ENCODE data around the gene BRCA1.

BRCA1 gene

GRCh38 chr17:43024407-43025289 is 100.5 kb downstream of the BRCA1 start, which contains the start of gene RND2:
Gene RND2, plus strand, starts transcription at chr17:43025231. Its CDS starts 117 bp downstream, at chr17:43025348.
- peak; percentile 64 for DNase-seq

- peak; percentile 46 for DNase-seq
Measured at GRCh38 chr17:43021741-43022512, 103.2 kb downstream of the BRCA1 start, which contains the start of gene VAT1. Gene VAT1, minus strand, starts transcription at chr17:43022385. Its CDS starts 63 bp downstream, at chr17:43022322.

GRCh38 chr17:43020789-43021740 is 104.1 kb downstream of the BRCA1 start:
- peak; percentile 17 for DNase-seq

GRCh38 chr17:43020030-43020621 is 105.0 kb downstream of the BRCA1 start:
- no peak for DNase-seq

- no peak for DNase-seq
Measured at GRCh38 chr17:43019418-43019817, 105.7 kb downstream of the BRCA1 start.

GRCh38 chr17:43018932-43019331 is 106.2 kb downstream of the BRCA1 start:
- DNase-seq: no peak

GRCh38 chr17:43018008-43018853 is 106.9 kb downstream of the BRCA1 start:
- DNase-seq: no peak

GRCh38 chr17:43016216-43016615 is 108.9 kb downstream of the BRCA1 start:
- no peak for DNase-seq

- no peak for DNase-seq
Measured at GRCh38 chr17:43015579-43015978, 109.6 kb downstream of the BRCA1 start.

GRCh38 chr17:43014649-43015542 is 110.3 kb downstream of the BRCA1 start:
- DNase-seq: no peak

GRCh38 chr17:43014020-43014648 is 111.0 kb downstream of the BRCA1 start:
- DNase-seq: no peak

- DNase-seq: no peak
Measured at GRCh38 chr17:43013296-43013695, 111.9 kb downstream of the BRCA1 start.

- no peak for DNase-seq
Measured at GRCh38 chr17:43011728-43012472, 113.3 kb downstream of the BRCA1 start.

- DNase-seq: no peak
Measured at GRCh38 chr17:43010667-43011308, 114.4 kb downstream of the BRCA1 start.

- peak; percentile 71 for DNase-seq
Measured at GRCh38 chr17:43006639-43007551, 118.3 kb downstream of the BRCA1 start, which contains the start of gene IFI35. Gene IFI35, plus strand, starts transcription at chr17:43006784. Its CDS starts 164 bp downstream, at chr17:43006948.

GRCh38 chr17:43003542-43004172 is 121.5 kb downstream of the BRCA1 start:
- DNase-seq: no peak

All from effector CD8-positive, alpha-beta T cell (primary cell).